GM21447 (cell line): ENCODE data around the gene CEP250.
A peak's percentile ranks its signal among the peaks of the same experiment; 100 is the strongest.
"Not testable (repeated sequence)": the region's sequence is repeated elsewhere in the genome, so short reads cannot be mapped to it uniquely, and the experiment has no call there.

Experiments used
- ATAC-seq: cut with Tn5 transposase; IDR thresholded peaks from one replicate; pipeline ENCODE4 v1.9.1; 2021; ENCODE audit not compliant: unreplicated experiment

The CEP250 gene

DNA sequence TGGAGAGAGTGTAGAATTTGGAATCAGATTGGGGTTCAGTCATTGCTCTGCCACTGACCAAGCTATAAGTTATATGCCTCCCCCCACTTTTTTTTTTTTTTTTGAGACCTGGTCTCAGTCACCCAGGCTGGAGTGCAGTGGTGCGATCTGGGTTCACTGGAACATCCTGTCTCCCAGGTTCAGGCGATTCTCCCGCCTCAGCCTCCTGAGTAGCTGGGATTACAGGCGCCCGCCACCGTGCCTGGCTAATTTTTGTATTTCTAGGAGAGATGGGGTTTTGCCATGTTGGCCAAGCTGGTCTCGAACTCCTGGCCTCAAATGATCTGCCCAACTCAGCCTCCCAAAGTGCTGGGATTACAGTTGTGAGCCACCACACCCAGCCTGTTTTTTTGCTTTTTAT, 1.3 kb downstream of the CEP250 start:
- not testable (repeated sequence) for ATAC-seq

DNA sequence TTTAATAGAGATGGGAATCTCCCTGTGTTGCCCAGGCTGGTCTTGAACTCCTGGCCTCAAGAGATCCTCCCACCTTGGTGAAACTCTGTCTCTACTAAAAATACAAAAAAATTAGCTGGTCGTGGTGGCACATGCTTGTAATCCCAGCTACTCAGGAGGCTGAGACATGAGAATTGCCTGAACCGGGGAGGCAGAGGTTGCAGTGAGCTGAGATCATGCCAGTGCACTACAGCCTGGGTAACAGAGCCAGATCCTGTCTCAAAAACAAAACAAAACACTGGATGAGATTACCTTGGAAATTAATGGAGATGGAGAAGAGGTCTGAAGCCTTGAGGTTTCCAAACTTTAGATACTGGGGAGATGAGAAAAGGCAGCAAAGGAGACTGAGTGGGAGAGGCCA, 2.1 kb downstream of the CEP250 start:
- not testable (repeated sequence) for ATAC-seq

DNA sequence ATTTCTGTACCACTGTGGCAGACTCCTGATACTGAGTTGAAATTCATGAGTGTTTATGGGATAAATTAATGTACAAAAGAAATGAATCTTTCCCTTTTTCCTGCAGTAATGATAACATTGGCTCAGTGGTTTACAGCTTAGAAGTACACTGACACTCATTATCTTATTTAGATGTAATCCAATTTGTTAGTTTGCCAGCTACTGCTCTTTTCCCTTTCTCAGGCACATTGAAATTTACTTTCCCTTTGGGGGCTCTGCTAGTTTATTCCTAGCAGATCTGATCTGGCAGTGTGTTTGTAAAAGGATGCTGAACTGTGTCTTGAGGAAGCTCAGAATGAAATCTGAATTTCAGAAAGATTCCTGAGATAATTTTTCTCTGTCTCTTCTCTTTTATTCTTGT, 3.0 kb downstream of the CEP250 start:
- no peak for ATAC-seq

DNA sequence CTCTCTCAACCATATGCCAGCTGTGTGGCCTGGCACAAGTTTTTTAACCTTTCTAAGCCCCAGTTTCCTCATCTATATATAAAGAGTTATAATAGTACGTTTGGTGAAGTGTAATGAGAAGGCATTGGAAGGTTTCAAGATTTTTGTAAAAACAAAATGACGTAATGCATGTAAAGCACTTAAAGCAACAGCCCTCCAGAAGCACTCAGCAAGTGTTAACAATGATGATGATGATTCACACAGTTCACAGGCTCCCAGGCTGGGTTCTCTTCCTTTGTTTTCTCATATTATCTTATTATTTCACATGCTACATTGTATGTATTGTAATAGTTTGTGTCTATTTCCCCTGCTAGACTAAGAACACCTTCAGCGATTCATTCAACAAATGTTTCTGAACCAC, 6.2 kb downstream of the CEP250 start:
- ATAC-seq = no peak

DNA sequence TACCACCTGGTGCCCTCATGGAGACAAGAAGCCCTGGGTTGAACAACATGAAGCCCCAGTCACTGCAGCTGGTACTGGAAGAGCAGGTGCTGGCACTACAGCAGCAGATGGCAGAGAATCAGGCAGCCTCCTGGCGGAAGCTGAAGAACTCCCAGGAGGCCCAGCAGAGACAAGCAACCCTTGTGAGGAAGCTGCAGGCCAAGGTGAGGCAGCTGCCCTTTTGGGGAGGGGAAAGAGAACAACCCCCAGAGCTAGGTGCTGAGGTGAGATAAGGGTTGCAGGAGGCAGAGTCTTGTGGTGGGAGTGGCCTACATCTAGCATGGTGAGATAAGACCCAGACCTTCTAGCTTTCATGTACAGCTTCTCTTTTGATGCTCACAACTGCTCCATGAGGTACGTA, 7.0 kb downstream of the CEP250 start:
- no peak for ATAC-seq

DNA sequence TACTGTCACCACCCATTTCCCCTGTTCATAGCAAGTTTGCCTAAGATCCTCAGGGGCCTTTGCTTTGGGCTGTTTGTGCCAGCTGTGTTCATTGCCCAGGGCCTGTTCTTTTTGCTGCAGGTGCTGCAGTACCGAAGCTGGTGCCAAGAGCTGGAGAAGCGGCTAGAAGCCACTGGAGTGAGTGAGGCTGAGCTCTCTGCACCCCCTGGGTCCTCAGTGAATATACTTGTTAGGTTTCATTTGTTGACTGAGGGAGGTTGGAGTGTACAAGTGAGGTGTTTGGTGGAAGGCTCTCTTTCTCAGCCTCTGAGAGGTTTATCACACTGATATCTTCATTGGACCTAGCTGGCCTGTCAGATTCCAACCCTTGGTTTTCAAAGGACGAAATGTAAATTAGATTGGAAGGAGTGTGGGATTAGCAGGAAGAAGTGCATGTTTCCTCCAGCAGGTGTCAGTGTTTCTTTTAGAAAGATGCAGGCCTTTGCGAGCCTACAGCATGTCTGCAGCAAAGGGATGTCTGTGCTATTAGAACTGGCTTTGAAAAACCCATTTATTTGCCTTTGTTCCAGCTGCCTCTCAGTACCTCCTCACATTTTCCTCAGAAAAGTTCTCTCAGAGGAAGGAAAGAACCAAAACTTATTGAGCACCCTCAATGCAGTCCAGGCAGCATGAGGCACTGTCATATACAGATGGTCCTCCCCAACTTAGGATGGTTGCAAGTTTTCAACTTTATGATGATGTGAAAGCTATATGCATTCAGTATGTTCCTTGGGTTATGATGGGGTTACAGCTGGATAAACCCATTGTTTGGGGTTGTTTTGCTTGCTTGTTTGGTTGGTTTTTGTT, 8.3 kb downstream of the CEP250 start:
- ATAC-seq = no peak

DNA sequence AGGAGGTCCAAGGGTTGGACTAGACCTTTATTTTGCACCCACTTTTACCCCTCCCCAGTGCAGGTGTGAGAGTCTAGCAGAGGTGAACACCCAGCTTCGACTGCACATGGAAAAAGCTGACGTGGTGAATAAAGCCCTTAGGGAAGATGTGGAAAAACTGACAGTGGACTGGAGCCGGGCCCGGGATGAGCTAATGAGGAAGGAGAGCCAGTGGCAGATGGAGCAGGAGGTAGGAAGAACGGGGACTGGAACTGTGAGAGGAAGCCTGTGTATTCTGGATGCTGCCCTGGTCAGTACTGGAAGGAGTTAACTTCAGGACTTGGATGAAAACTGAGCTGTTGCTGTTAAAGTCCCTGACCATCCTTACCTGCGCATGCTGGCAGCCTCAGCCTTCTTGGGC, 10.6 kb downstream of the CEP250 start:
- ATAC-seq = no peak

DNA sequence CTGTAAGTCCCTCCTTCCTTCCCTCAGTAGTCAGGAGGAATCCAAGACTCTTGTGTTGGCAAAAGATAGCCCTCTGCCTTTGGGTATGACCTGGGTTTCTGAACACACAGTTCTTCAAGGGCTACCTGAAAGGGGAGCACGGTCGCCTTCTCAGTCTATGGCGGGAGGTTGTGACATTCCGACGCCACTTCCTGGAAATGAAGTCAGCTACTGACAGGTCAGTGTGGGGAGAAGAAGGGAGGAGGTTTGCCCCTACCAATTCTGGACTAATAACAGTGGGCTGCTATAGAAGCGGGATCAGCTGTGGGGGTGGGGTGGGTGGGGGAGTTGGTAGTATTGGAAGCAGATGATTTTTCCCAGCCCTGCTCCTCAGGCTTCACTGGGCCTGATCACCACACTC, 11.5 kb downstream of the CEP250 start:
- no peak for ATAC-seq

DNA sequence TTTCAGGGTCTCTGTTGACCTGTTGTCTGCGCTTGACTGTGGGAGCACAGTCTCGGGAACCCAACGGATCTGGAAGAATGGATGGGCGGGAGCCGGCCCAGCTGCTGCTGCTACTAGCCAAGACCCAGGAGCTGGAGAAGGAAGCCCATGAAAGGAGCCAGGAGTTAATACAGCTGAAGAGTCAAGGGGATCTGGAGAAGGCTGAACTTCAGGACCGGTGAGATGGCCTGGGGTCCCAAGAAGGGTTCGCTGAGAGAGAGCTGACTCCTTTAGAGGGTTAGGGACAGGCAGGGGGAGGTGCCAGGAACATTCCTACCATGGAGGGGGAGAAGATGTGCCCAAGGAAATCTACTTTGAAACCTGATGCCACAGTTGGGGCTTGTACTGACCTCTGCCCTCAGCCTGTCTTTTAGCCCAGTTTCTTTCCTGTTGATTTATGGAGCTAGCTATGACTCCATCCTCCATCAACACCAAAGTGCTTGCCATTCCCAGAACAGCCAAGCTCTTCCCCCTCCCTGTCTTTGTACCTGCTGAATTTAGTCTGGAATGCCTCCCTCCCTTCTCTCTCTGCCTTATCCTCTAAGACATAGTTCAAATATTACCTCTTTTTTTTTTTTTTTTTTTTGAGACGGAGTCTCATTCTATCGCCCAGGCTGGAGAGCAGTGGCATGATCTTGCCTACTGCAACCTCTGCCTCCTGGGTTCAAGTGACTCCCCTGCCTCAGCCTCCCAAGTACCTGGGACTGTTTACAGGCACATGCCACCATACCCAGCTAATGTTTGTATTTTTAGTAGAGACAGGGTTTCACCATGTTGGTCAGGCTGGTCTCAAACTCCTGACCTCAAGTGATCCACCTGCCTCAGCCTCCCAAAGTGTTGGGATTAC, 12.2 kb downstream of the CEP250 start:
- ATAC-seq = no peak

DNA sequence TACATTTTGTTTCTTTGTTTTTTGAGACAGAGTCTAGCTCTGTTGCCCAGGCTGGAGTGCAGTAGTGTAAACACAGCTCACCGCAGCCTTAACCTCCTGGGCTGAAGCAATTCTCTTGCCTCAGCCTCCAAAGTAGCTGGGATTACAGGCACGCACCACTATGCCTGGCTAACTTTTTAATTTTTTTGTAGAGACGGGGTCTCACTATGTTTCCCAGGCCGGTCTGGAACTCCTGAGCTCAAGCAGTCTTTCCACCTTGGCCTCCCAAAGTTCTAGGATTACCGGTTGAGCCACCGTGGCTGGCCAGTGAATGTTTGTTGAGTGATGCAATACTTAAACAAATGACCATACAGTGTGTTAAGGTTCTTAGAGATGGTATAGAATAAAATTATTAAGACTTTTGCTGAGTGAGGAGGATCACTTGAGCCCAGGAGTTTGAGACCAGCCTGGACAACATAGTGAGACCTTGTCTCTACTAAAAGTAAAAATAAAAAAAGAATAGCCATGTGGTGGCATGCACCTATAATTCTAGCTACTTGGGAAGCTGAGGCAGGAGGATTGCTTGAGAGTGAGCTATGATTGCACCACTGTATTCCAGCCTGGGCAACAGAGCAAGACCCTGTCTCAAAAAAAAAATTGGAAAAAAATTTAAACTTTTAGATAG, 13.4 kb downstream of the CEP250 start:
- ATAC-seq = no peak

DNA sequence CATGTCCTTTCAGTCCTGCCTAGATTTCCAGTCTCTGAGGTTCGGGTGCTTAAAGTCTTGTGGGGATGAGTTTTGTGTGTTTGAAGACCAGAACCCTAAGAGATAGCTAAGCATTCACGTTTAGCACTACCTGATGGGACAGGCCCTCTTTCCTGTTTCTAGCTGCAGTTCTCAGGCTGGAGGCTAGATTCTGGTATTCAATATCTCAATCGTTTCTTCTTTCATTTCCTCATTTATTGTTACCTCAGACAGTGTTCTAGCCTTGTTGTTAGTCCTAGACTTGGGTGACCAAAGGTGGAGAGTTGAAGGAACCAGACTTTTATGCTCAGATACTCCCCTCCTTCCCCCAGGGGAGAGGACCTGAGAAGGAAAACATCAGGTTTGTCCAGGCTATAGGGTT, 16.8 kb downstream of the CEP250 start:
- ATAC-seq = no peak

DNA sequence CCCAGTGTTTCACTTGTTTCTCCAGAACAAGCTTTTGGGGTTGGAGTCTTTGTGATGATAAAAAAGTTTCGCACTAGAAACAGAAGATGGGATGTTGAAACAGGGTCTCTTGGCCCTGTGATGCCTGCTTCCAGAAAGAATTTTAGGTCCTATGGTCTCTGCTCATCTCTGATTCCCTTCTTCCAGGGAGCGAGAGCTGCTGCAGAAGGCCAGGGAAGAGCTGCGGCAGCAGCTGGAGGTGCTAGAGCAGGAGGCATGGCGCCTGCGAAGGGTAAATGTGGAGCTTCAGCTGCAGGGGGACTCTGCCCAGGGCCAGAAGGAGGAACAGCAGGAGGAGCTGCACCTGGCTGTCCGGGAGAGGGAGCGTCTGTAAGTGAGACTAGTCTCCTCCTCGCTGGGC, 18.3 kb downstream of the CEP250 start:
- no peak for ATAC-seq

DNA sequence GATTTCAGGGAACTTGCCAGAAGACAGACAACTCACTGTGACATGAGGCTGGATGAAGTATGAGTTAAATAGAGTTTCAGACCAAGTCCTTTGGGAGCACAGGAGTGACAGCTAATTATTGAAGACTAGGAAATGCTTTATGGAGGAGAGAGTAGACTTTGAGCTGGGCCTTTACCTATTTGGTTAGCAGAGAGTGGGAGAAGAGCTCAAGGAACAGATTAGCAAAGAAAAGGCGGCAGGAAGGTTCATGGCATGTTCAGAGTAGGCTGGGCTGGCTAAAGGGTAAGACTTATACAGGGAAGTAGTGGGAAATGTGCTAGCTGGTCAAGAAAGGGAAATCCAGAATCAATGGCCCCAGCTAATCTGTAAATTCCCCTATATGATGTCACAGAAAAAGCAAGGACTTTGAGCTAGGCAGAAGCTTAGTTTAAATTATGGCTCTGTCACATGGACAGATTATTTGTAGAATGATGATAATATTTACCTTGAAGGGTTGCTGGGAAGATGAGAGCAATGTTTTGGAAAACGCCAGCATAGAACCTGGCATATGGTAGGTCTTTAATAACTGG, 19.0 kb downstream of the CEP250 start:
- no peak for ATAC-seq

DNA sequence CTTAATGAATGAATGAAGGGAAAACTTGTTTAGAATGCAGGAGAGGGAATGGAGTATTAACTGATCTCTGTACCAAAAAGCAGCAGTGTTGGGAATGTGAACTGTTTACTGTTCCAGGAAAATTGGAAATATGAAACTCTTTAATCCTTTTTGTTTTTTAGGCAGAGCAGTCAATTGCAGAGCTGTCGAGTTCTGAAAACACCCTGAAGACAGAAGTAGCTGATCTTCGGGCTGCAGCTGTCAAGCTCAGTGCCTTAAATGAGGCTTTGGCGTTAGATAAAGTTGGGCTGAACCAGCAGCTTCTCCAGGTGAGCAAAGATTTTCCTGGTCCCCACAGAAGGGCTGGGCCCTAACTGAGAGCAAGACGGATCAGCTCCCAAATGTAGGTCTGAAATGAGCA, 20.9 kb downstream of the CEP250 start:
- no peak for ATAC-seq

DNA sequence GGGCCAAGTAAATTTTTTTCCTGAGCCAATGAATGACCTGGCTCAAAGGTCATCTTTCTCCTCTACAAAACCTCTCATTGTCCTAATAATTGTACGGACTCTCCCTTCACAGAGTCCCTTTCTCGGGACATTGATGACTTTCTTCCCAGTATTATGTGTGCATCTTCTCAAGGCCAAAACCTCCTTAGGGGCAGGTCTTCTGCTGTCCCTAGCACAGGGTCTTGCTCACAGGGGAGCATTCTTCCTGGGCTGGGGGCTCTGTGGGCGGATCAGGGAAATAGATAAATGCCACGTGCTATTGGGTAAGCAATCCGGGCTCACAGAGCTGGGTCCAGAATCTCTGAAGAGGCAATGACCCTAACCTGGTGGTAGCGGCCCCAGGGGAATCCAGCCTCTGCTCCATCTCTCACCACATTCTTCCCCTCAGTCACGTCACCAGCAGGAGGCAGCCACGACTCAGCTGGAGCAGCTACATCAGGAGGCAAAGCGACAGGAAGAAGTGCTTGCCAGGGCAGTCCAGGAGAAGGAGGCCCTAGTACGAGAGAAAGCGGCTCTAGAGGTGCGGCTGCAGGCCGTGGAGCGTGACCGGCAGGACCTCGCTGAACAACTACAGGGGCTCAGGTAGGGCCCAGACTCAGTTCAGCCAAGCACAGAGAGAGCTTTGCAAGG, 23.5 kb downstream of the CEP250 start:
- ATAC-seq = no peak

DNA sequence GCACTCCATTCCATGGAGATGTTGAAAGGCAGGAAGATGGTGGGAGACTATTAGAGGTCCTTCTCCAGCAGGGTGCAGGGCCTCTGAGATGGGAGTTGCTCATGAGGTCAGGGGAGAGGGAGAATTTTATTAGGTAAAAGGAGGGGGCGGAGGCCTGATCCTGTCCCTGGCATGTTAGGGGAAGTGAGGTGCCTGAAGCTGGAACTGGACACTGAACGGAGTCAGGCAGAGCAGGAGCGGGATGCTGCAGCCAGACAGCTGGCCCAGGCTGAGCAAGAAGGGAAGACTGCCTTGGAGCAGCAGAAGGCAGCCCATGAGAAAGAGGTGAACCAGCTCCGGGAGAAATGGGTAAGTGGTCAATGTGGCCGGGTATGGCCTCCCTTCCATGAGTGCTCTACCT, 24.4 kb downstream of the CEP250 start:
- ATAC-seq = no peak

DNA sequence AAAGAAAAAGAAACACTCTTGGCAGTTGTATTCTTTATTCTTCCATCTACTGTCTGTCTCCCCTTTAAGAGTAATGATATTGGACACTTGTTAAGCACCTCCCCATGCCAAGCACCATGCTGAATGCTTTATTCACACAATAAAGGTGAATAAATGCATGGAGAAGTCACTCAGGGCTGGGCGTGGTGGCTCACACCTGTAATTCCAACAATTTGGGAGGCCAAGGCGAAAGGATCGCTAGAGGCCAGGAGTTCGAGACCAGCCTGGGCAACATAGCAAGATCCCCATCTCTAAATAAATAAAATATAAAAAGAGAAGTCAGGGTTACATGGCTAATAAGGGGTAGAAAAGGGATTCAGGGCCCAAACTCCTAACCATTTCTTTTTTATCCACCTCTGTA, 32.1 kb downstream of the CEP250 start:
- no peak for ATAC-seq

DNA sequence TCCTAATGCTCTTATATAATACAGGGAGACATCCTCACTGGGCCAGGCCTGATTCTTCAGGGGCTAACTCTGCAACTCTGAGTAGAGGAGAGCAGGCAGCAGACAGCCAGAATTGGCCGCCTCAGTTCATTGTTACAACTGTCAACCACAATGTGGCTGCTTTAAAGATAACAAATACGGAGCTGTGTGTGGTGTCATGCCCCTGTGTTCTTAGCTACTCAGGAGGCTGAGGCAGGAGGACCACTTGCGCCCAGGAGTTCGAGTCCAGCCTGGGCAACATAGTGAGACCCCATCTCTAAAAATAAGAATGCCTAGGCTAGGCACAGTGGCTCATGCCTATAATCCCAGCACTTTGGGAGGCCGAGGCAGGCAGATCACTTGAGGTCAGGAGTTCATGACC, 34.3 kb downstream of the CEP250 start:
- no peak for ATAC-seq

DNA sequence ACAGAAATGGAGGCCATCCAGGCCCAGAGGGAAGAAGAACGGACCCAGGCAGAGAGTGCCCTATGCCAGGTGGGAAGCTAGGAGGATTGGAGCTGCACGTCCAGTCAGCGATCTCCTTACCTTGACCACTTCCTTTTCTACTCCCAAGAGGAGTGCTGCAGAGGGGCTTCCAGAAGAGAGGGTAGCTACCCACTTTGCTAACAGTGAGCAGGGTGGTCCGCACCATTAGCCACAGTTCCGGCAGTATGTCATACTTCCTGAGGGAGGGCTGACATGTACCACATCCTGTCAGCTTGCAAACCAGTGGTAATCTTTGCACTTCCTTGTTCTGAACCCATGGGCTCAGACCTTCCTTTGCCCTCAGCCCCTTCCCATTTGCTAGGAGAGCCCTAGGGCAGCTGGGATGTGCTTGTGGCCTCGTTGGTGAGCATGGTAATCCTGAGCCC, 35.4 kb downstream of the CEP250 start:
- peak; percentile 94 for ATAC-seq

DNA sequence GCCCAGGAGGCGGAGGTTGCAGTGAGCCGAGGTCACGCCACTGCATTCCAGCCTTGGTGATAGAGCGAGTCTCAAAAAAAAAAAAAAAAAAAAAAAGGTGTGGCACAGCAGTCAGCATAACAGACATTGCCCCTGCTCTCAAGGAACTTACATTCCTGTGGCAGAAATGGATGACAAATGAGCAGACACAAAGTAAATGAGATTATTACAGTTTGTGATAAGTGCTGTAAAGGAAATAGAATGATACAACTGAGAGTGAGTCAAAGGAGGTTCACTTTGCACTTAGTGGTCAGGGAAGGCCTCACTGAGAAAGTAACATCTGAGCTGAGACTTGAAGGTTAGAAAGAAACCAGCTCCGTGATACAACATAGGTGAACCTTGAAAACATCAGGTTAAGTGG, 36.4 kb downstream of the CEP250 start:
- no peak for ATAC-seq

DNA sequence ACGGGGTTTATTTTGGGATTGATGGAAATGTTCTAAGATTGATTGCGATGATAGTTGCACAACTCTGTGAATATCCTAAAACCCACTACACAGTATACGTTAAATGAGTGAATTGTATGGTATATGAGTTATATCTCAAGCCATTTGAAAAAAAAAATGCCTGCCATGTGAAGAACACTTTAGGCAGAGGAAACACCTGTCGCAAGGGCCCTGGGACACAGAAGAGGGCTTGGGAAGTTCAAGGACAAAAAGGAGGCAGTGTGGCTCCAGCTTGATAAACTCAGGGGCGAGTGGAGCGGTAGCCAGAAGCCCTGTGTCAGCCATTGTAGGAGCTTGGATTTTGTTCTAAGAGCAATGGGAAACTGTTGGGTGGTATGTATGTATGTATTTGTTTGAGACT, 37.0 kb downstream of the CEP250 start:
- ATAC-seq = no peak
